GM18498 (cell line): ENCODE data around the gene CCL22.
"Not testable (repeated sequence)": the region's sequence is repeated elsewhere in the genome, so short reads cannot be mapped to it uniquely, and the experiment has no call there.

ENCODE experiments used
- ATAC-seq: cut with Tn5 transposase; IDR thresholded peaks from one replicate; pipeline ENCODE4 v1.9.1; 2021; ENCODE audit warnings: mild to moderate bottlenecking, moderate library complexity; ENCODE audit not compliant: unreplicated experiment

The CCL22 gene

DNA sequence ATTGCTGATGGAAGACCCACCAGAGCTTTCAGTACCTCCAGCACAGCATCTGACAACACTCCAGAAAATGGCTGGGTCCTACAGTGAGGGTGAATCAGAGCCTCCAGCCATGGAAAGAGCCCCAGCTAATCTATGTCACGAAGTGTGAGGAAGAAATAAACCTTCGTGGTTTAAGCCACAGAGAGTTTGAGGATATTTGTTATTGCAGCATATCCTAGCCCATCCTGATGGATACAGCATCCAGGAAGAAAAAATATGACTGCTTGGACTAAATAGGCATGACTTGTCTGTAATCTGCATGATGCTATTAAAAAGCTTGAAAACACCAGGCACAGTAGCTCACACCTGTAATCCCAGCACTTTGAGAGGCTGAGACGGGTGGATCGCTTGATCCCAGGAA lies 32.7 kb downstream of the CCL22 start:
- no peak for ATAC-seq

GRCh38 chr16:57391708-57392107 lies 33.1 kb downstream of the CCL22 start:
- no peak for ATAC-seq

- ATAC-seq = no peak
These were observed 34.1 kb downstream of the CCL22 start for GRCh38 chr16:57392694-57393093.

GRCh38 chr16:57394444-57394843 lies 35.9 kb downstream of the CCL22 start:
- ATAC-seq = no peak

DNA sequence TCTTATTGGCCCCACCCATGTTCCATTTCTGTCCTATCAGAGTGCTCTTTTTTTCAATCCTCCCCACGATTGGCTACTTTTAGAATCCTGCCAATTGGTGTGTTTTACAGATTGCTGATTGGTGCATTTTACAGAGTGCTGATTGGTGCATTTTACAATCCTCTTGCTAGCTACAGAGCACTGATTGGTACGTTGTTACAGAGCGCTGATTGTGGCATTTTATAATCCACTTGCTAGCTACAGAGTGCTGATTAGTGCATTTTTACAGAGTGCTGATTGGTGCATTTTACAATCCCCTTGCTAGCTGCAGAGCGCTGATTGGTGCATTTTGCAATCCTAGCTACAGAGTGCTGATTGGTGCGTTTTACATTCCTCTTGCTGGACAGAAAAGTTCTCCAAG lies 36.4 kb downstream of the CCL22 start:
- ATAC-seq = no peak

DNA sequence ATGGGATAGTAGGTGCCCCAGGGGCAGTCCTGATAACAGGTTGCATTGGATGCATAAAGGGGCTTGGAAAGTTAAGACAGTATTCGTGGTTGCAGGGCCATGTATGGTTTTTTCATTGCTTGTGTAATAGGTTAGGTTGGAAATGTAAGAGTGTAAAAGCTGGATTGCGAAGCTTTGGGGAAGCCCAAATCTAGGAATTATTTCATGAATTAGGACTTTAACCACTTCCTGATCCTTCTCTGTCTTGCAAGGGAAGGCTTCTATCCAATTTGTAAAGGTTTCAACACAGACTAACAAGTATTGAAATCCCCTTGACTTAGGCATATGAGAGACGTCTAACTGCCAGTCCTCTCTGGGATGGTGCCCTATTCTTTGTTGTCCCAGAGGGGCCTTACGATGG lies 38.2 kb downstream of the CCL22 start:
- ATAC-seq = no peak

GRCh38 chr16:57397493-57397892 lies 38.9 kb downstream of the CCL22 start:
- not testable (repeated sequence) for ATAC-seq

DNA sequence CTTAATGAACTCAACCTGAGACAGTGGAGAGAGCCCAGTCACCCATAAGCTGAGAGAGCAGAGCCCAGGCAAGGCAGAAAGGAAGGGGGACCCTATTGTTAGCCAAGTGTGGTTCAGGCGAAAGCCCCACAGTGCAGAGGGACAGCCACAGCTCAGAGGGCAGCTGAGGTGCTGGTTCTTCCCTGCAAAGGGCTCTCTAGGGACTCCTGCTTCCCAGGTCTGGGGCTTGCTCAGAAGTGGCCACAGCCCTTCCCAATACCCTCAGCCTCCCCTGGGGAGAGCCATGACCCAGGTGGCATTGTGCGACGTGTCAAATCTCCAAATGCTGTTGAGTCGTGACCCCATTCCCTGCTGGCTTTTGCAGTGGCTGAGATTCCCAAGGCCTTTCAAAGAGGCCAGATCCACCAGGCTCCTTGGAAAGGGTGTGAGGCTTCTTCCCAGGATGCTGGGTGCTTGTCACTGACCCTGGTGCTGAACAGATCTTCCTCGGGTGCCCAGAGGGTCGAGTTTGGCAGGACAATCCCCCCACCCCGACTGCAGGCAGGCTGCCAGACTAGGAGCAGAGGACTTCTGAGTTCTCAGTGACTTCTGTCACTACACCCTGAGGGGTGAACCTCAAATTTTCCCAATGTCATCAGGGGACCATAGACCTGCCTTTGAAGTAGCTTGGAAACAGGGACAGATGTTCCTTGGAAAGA lies 43.5 kb downstream of the CCL22 start:
- ATAC-seq = no peak

DNA sequence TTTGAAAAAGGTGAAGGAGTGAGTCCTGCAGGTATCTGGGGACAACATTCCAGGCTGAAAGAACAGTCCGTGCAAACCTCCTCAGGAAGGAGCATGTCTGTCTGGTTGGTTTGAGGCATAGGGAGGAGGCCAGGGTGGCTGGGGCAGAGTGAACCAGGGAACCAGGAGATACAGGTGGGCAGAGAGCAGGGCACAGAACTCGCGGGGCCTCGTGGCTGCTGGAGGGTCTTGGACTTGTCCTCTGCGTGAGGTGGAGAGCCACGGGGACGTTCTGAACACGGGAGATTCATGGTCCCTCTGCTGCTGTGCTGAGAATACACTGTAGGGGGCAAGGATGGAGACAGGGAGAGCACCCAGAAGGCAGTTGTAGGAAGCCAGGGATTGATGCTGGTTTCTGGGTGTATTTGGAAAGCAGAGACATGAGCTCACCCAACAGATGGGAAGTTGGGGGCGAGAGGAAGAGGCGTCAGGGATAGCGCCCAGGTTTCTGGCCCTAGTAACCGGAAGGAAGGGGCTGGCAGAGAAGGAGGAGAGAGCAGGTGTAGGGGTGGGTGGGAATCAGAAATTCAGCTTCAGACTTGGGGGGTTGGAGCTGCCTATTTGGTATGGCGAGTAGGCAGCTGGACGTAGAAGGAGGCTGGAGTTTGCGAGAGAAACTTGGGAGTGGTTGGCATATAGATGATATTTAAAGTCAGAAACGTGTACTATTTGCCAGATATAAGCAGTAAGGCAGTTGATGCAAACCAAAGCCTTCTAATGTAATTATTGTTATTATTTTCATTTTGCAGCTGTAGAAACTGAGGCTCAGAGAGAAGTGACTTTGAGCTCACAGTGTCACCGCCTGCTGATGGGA lies 45.6 kb downstream of the CCL22 start, which contains the start of gene CCL17:
Gene CCL17 (plus strand): TSS at position 803 of the 853 bp plus-strand sequence. CDS start 9,166 bp downstream, outside the sequence.
- ATAC-seq = no peak

DNA sequence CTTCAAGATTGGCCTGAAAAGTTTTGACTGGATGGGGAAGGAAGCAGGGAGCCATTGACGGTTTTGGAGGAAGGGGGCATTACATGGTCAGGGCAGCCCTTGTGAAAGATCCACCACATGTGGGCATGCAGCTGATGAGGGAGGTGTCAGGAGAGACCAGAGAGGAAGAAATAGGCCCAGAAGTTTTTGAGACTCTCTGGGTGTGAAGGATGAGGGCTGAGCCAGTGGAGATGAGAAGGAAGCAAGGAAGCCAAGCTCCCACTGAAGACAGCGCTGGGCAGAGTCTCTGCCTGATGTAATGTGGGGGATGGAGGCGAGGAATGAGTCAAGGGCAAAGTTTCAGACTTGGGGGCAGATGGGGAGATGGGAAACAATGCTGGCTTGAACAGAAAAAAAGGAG lies 46.5 kb downstream of the CCL22 start:
- ATAC-seq = no peak

- ATAC-seq = no peak
These were observed 48.3 kb downstream of the CCL22 start for GRCh38 chr16:57406881-57407280.

DNA sequence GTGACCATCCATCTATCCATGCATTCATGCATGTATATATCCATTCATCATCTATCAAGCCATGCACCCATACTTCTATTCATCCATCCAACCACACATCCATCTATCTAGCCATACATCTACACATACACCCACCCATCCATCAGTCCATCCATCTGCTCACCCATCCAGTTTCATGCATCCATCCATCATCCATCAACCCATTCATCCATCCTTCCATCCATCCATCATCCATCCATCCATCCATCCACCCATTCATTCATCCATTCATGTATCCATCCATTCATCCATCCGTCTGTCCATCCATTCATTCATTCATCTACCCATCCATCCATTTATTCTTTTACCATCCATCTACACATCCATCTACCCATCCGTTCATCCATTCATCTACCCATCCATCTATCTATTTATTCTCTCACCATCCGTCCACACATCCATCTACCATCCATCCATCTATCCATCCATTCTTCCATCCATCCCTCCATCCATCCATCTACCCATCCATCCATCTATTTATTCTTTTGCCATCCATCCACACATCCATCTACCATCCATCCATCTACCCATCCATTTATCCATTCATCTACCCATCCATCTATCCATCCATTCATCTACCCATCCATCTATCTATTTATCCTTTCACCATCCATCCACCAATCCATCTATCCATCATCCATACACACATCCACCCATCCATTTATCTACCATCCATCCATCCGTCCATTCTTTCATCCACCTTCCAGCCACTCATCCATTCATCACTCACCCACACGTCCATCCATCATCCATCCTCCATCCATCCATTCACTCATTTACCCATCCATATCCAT lies 49.2 kb downstream of the CCL22 start:
- no peak for ATAC-seq

DNA sequence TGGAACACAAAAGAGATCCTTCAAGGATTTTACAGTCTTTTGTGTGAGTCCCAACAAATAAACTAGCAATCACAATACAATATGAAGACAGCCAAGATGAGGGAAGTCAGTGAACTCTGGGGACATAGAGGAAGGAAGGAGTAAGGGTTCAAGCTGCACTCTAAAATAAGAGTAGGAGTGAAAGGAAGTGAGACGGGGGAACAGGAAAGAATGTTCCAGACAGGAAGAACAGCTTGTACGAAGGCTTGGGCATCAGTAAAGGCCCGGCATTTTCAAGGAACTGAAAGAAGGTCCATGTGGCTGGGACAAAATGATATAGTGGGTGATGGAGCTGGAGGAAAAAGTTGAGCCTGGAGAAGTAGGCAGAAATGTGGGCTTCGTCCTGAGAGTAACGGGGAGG lies 50.5 kb downstream of the CCL22 start:
- ATAC-seq = no peak

- no peak for ATAC-seq
These were observed 51.4 kb downstream of the CCL22 start for GRCh38 chr16:57409870-57410587.

- ATAC-seq = no peak
These were observed 52.9 kb downstream of the CCL22 start for GRCh38 chr16:57411362-57411976.

GRCh38 chr16:57412584-57412983 lies 54.0 kb downstream of the CCL22 start:
- ATAC-seq = no peak

GRCh38 chr16:57413301-57413730 lies 54.7 kb downstream of the CCL22 start:
- peak; percentile 68 for ATAC-seq

DNA sequence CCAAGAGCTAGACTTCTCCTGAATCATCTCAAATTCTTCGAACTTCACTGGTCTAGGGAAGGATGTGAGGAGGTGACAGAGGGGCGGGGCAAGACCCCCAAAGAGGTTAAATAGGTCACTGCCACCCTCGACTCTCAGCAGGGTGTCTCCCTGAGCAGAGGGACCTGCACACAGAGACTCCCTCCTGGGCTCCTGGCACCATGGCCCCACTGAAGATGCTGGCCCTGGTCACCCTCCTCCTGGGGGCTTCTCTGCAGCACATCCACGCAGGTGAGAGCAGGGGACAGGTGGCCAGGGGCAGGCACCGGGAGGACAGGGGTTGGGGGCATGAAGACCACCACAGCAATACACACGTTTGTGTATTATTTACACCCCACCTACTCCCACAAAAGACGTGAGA lies 55.1 kb downstream of the CCL22 start:
- no peak for ATAC-seq
